ENCODE measurements around the gene METAP1D. TPM values are rescaled to one million over a fixed set of nuclear protein-coding genes. Genes with fewer than 3 reads are reported as not detected.

Gene METAP1D
- total RNA-seq (1 to 10 TPM; 3.0 to 5.4 (median 4.5) TPM), polyA plus RNA-seq (3.6 TPM)
- long read RNA-seq, donor 1, partial matches to known transcripts, result 1 of 9 reads
- long read RNA-seq, donor 1, other reads (novel, unspliced or antisense), result 4 of 9 reads
- long read RNA-seq, donor 2, partial matches to known transcripts, result 1 of 7 reads
- long read RNA-seq, donor 2, other reads (novel, unspliced or antisense), result 2 of 7 reads
- long read RNA-seq, donor 3, partial matches to known transcripts, result 0 of 5 reads
- long read RNA-seq, donor 3, other reads (novel, unspliced or antisense), result 2 of 5 reads
- long read RNA-seq, donor 4, partial matches to known transcripts, result 0 of 3 reads
- long read RNA-seq, donor 4, other reads (novel, unspliced or antisense), result 0 of 3 reads

- Histone ChIP-seq H3K27me3 (ENCODE audit: control insufficient read depth, insufficient read depth) (no peaks in the 10 kb centered on the region), H3K4me1 (ENCODE audit: control insufficient read depth, insufficient read depth, low read length) (no peaks in the 10 kb centered on the region), H3K9me3 (ENCODE audit: control insufficient read depth, low read length) (no peaks in the 10 kb centered on the region), H3K4me3 (ENCODE audit: low read length) (peak within 1 kb of the TSS; percentile 58), H3K27ac (ENCODE audit: low read length) (no peak within 1 kb of the TSS)
- DNase-seq (peak; percentile 93 to 97 (median 97)), ATAC-seq (peak; percentile 100)
- WGBS, result under 1% methylated on average over 73 of the region's 73 CpGs
- intact Hi-C loops (cut with DNase I), result no loop called here
Measured at GRCh38 chr2:171999604-172000469, at the start of gene METAP1D. Gene METAP1D, plus strand, starts transcription at chr2:171999953. Its CDS starts 17 bp downstream, at chr2:171999970.

- no peaks in the 10 kb centered on the region for H3K27me3 ChIP-seq (ENCODE audit: control insufficient read depth, insufficient read depth)
- intact Hi-C loops (cut with DNase I), result no loop called here
- DNase-seq (no peak), ATAC-seq (no peak)
- H3K9me3 ChIP-seq (ENCODE audit: control insufficient read depth, low read length), result no peaks in the 10 kb centered on the region
- no peak overlapping the region for H3K27ac ChIP-seq (ENCODE audit: low read length)
- no peak overlapping the region for H3K4me3 ChIP-seq (ENCODE audit: low read length)
- peaks cover 1% of the 10 kb centered on the region for H3K4me1 ChIP-seq (ENCODE audit: control insufficient read depth, insufficient read depth, low read length)
Measured at GRCh38 chr2:171952276-171952675, 47.5 kb upstream of the METAP1D start.

- ATAC-seq (no peak), DNase-seq (no peak)
- intact Hi-C loops (cut with DNase I), result no loop called here
- H3K27ac ChIP-seq (ENCODE audit: low read length), result no peak overlapping the region
- H3K27me3 ChIP-seq (ENCODE audit: control insufficient read depth, insufficient read depth), result no peaks in the 10 kb centered on the region
- WGBS, result 97% methylated on average over 3 of the region's 3 CpGs
- no peaks in the 10 kb centered on the region for H3K9me3 ChIP-seq (ENCODE audit: control insufficient read depth, low read length)
- no peak overlapping the region for H3K4me3 ChIP-seq (ENCODE audit: low read length)
- peaks cover 1% of the 10 kb centered on the region for H3K4me1 ChIP-seq (ENCODE audit: control insufficient read depth, insufficient read depth, low read length)
Measured at GRCh38 chr2:171952748-171953147, 47.0 kb upstream of the METAP1D start.

- H3K27me3 ChIP-seq (ENCODE audit: control insufficient read depth, insufficient read depth), result no peaks in the 10 kb centered on the region
- no peaks in the 10 kb centered on the region for H3K9me3 ChIP-seq (ENCODE audit: control insufficient read depth, low read length)
- WGBS, result 86% methylated on average over 7 of the region's 7 CpGs
- no peak overlapping the region for H3K4me3 ChIP-seq (ENCODE audit: low read length)
- H3K27ac ChIP-seq (ENCODE audit: low read length), result no peak overlapping the region
- no peak for DNase-seq
- intact Hi-C loops (cut with DNase I), result no loop called here
- ATAC-seq, result peak; percentile 41 to 65
- peaks cover 1% of the 10 kb centered on the region for H3K4me1 ChIP-seq (ENCODE audit: control insufficient read depth, insufficient read depth, low read length)
Measured at GRCh38 chr2:171956135-171956825, 43.5 kb upstream of the METAP1D start.

GRCh38 chr2:171957061-171957460, 42.7 kb upstream of the METAP1D start:
- no peaks in the 10 kb centered on the region for H3K27me3 ChIP-seq (ENCODE audit: control insufficient read depth, insufficient read depth)
- 97% methylated on average over 2 of the region's 2 CpGs for WGBS
- no peak overlapping the region for H3K4me3 ChIP-seq (ENCODE audit: low read length)
- no peak for DNase-seq
- peaks cover 1% of the 10 kb centered on the region for H3K4me1 ChIP-seq (ENCODE audit: control insufficient read depth, insufficient read depth, low read length)
- no peaks in the 10 kb centered on the region for H3K9me3 ChIP-seq (ENCODE audit: control insufficient read depth, low read length)
- H3K27ac ChIP-seq (ENCODE audit: low read length), result no peak overlapping the region
- intact Hi-C loops (cut with DNase I), result no loop called here
- ATAC-seq, result no peak

- H3K27ac ChIP-seq (ENCODE audit: low read length), result no peak overlapping the region
- no peaks in the 10 kb centered on the region for H3K9me3 ChIP-seq (ENCODE audit: control insufficient read depth, low read length)
- 84% methylated on average over 3 of the region's 3 CpGs for WGBS
Measured at GRCh38 chr2:171958475-171958874, 41.3 kb upstream of the METAP1D start.

GRCh38 chr2:171959998-171960397, 39.8 kb upstream of the METAP1D start:
- no peak overlapping the region for H3K4me3 ChIP-seq (ENCODE audit: low read length)
- no peak for DNase-seq
- no peaks in the 10 kb centered on the region for H3K27me3 ChIP-seq (ENCODE audit: control insufficient read depth, insufficient read depth)
- intact Hi-C loops (cut with DNase I), result no loop called here
- WGBS, result 85% methylated on average over 2 of the region's 2 CpGs
- no peak overlapping the region for H3K27ac ChIP-seq (ENCODE audit: low read length)
- H3K4me1 ChIP-seq (ENCODE audit: control insufficient read depth, insufficient read depth, low read length), result no peaks in the 10 kb centered on the region
- ATAC-seq, result no peak
- no peaks in the 10 kb centered on the region for H3K9me3 ChIP-seq (ENCODE audit: control insufficient read depth, low read length)

More at GRCh38 chr2:171958475-171958874, 41.3 kb upstream of the METAP1D start:
- intact Hi-C loops (cut with DNase I), result no loop called here
- no peaks in the 10 kb centered on the region for H3K27me3 ChIP-seq (ENCODE audit: control insufficient read depth, insufficient read depth)
- H3K4me1 ChIP-seq (ENCODE audit: control insufficient read depth, insufficient read depth, low read length), result no peaks in the 10 kb centered on the region
- ATAC-seq, result peak in 1 of 2 donors; percentile 31
- DNase-seq, result no peak
- H3K4me3 ChIP-seq (ENCODE audit: low read length), result no peak overlapping the region

- 94% methylated on average over 3 of the region's 3 CpGs for WGBS
- no peak for ATAC-seq
- Histone ChIP-seq H3K27me3 (ENCODE audit: control insufficient read depth, insufficient read depth) (no peaks in the 10 kb centered on the region), H3K4me1 (ENCODE audit: control insufficient read depth, insufficient read depth, low read length) (no peaks in the 10 kb centered on the region), H3K4me3 (ENCODE audit: low read length) (no peak overlapping the region), H3K9me3 (ENCODE audit: control insufficient read depth, low read length) (no peaks in the 10 kb centered on the region), H3K27ac (ENCODE audit: low read length) (no peak overlapping the region)
- no peak for DNase-seq
- intact Hi-C loops (cut with DNase I), result no loop called here
Measured at GRCh38 chr2:171960570-171960969, 39.2 kb upstream of the METAP1D start.

GRCh38 chr2:171963198-171963597, 36.6 kb upstream of the METAP1D start:
- Histone ChIP-seq H3K27ac (ENCODE audit: low read length) (no peak overlapping the region), H3K4me3 (ENCODE audit: low read length) (no peak overlapping the region), H3K4me1 (ENCODE audit: control insufficient read depth, insufficient read depth, low read length) (no peaks in the 10 kb centered on the region), H3K9me3 (ENCODE audit: control insufficient read depth, low read length) (no peaks in the 10 kb centered on the region), H3K27me3 (ENCODE audit: control insufficient read depth, insufficient read depth) (no peaks in the 10 kb centered on the region)
- 93% methylated on average over 2 of the region's 2 CpGs for WGBS
- DNase-seq (no peak), ATAC-seq (no peak)
- intact Hi-C loops (cut with DNase I), result no loop called here

GRCh38 chr2:171964308-171964707, 35.4 kb upstream of the METAP1D start:
- no peaks in the 10 kb centered on the region for H3K9me3 ChIP-seq (ENCODE audit: control insufficient read depth, low read length)
- ATAC-seq, result no peak
- H3K27me3 ChIP-seq (ENCODE audit: control insufficient read depth, insufficient read depth), result no peaks in the 10 kb centered on the region
- 80% methylated on average over 2 of the region's 2 CpGs for WGBS
- no peak overlapping the region for H3K4me3 ChIP-seq (ENCODE audit: low read length)
- intact Hi-C loops (cut with DNase I), result no loop called here
- no peak overlapping the region for H3K27ac ChIP-seq (ENCODE audit: low read length)
- H3K4me1 ChIP-seq (ENCODE audit: control insufficient read depth, insufficient read depth, low read length), result no peaks in the 10 kb centered on the region
- DNase-seq, result no peak

GRCh38 chr2:171965238-171965637, 34.5 kb upstream of the METAP1D start:
- 85% methylated on average over 3 of the region's 3 CpGs for WGBS
- Histone ChIP-seq H3K4me1 (ENCODE audit: control insufficient read depth, insufficient read depth, low read length) (no peaks in the 10 kb centered on the region), H3K9me3 (ENCODE audit: control insufficient read depth, low read length) (no peaks in the 10 kb centered on the region), H3K27ac (ENCODE audit: low read length) (no peak overlapping the region), H3K27me3 (ENCODE audit: control insufficient read depth, insufficient read depth) (no peaks in the 10 kb centered on the region), H3K4me3 (ENCODE audit: low read length) (no peak overlapping the region)
- no peak for ATAC-seq
- intact Hi-C loops (cut with DNase I), result no loop called here
- DNase-seq, result no peak
